NCI-H2196 (cell line): ENCODE results near the gene HENMT1.
A peak's percentile ranks its signal among the peaks of the same experiment; 100 is the strongest.
"Not testable (repeated sequence)": the region's sequence is repeated elsewhere in the genome, so short reads cannot be mapped to it uniquely, and the experiment has no call there.

ENCODE experiments used
- DNase-seq: peaks from one replicate; lab custom pipeline; 2025; ENCODE audit not compliant: unreplicated experiment; lab: John Stamatoyannopoulos, UW

The HENMT1 gene

DNA sequence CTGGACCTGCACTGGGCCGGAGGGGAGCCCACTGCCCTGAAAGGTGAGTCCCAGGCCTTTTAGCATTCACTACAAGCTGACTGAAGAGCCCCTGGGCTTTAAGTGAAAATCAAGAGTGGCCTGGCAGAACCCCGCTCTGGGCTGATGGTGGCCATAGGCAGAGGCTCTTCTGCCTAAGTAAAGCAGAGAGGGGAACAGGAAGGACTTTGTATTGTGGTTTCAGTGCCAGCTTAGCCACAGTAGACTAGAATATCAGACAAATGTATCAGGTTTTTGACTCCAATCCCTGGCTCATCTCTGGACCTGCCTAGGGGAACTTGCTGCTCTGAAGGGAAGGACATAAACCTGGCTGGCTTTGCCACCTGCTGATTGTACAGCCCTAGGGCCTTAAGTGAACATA, 10.2 kb upstream of the HENMT1 start:
- DNase-seq, result no peak

DNA sequence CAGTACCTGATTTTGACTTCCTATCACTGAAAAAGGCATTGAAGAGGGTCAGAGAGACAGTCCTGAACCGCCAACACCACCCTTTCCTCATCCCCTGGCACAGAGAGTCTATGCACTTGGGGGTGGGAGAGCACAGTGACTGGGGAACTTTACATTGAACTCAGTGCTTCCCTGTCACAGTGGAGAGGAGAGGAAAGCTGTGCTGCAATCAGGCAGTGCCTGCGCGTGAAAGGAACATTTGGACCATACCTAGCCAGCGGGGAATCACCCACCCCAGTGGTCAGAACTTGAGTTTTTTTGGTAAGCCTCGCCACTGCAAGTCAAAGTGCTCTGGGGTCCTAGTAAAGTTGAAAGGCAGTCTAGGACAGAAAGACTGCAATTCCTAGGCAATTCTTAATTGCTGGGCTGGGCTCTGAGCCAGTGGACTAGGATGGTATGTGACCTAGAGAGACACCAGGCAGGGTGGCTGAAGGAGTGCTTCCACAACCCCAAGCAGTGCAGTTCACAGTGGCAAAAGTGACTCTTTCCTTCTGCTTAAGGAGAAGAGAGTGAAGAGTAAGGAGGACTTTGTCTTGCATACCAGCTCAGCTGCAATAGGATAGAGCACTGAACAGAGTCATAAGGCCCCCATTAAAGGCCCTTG, 9.4 kb upstream of the HENMT1 start:
- DNase-seq, result no peak

DNA sequence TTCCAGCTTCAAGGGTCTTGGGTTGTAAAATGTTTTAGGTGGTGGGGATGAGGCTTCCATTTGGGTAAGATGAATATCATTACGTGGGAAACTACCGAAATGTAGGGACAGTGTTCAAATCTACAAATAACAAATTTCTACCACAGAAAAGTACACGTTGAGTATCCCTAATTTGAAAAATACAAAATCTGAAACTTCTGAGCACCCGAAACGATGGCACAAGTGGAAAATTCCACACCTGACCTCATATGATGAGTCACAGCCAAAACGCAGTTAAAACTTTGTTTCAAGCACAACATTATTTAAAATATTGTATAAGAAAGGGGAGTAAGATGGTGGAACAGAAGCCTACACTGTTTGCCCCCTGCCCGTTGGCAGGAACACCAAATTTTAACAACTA, 8.8 kb upstream of the HENMT1 start:
- no peak for DNase-seq

DNA sequence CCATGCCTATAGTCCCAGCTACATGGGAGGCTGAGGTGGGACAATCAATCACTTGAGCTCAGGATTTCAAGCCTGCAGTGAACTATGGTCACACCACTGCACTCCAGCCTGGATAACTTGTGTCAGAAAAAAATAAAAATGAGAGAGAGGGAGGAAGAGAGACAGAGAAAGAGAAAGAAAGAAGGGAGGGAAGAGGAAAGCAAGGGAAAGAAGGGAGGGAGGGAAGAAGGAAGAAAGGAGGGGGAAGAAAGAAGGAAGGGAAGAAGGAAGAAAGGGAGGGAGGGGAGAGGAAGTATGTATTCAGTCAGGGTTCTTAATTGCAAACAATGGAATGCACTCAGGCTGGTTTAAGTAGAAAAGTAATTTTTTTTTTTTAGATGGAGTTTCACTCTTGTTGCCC, 7.9 kb upstream of the HENMT1 start:
- no peak for DNase-seq

DNA sequence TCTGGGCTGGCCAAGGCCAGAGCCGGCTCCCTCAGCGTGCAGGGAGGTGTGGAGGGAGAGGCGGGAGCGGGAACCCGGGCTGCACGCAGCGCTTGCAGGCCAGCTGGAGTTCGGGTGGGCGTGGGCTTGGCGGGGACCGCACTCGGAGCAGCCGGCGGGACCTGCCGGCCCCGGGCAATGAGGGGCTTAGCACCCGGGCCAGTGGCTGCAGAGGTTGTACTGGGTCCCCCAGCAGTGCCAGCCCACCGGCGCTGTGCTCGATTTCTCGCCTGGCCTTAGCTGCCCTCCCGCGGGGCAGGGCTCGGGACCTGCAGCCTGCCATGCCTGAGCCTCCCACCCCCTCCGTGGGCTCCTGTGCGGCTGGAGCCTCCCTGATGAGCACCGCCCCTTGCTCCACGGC, 6.5 kb upstream of the HENMT1 start:
- not testable (repeated sequence) for DNase-seq

DNA sequence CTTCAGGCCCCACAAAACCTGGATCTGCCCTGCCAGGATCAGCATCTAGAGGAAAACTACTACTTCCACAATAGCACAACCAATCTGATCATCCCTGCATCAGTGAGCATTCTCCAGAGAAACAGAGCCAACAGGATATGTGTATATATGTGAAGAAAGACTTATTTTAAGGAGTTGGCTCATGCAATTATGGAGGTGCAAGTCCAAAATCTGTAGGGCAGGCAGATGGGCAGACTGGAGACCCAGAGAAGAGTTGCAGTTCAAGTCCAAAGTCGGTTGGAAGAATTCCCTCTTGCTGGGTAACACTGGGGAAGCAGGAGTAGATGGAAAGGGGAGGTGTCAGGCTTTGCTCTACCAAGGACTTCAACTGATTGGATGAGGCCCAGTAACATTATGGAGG, 4.9 kb upstream of the HENMT1 start:
- no peak for DNase-seq

DNA sequence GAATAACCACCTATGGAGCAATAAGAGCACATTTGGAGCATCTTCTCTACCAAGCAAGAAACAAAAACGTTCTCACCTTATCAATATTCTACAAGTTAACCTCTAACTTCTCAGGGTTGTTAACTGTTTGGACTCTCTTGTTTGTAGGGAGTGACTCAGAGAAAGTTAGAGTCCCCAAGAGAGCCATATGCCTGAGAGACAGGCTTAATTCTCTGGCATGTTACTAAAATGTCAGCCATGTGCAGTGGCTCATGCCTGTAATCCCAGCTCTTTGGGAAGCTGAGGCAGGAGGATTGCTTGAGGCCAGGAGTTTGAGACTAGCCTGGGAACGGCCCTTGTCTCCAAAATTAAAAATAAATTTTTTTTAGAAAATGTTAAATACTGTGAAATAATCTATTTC, 4.2 kb upstream of the HENMT1 start:
- DNase-seq, result no peak

DNA sequence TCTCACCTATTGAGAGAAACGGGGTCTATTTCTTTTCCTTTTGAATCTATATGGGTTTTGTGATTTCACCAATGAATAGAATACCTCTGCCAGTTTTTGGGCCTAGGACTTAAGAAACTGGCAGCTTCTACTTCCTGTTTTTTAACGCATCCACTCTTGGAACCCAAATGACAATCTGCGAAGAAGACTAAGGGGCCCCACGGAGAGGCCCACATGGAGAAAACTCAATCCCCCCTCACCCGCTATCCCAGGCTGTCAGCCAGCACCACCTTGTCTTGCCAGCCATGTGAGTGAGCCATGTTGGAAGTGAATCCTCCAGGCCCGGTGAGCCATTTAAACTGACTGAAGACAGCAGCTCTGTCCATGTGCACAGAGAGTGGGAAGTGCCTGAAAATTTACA, 3.6 kb upstream of the HENMT1 start:
- DNase-seq, result no peak

DNA sequence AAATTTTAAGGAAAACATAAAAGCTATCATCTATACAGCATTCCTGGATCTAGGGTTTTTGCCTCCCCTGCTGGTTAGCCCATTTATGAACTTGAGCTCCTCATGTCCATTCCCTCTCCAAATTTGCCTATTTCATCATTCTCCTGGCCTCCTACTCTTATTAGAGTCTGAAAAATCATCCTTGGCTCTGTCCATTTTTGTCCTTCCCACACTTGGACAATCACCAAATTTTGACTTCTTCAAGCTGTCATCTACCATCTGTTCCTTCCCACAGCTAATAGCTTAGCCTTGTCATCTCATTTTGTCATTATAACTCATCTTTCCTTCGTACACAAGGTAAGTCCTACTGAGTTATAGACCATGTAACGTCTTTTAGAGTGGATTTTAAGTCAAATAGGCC, 2.2 kb upstream of the HENMT1 start:
- no peak for DNase-seq

DNA sequence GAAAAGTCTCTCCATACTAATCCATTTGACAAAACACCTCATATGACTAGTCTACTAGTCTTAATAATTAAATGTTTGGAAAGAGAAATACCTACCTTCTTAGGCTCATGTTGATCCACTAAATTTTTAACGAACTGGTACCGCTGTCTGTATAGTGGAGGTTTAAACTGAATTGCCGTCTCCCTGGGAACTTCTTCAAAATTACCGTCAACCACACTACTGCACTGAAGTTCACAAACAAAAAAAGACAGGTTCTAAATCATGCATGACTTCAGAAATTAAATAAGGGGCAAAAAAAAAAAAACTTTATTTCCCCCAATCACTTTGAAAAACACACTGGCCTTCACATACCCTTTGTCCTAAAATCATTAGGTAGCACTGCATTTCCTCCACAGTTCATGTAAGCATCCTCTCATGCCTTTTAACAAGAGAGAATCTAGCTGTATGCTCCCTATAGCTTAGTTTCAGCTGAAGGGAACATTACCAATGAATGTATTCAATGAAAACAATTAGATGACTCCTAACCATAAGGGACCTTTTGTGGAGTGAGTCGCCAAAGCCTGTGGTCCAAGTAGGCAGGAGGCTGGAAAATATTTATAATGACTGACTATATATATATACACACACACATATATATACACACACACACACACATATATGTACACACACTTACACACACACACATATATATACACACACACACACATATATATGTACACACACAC, 3.4 kb downstream of the HENMT1 start:
- no peak for DNase-seq

DNA sequence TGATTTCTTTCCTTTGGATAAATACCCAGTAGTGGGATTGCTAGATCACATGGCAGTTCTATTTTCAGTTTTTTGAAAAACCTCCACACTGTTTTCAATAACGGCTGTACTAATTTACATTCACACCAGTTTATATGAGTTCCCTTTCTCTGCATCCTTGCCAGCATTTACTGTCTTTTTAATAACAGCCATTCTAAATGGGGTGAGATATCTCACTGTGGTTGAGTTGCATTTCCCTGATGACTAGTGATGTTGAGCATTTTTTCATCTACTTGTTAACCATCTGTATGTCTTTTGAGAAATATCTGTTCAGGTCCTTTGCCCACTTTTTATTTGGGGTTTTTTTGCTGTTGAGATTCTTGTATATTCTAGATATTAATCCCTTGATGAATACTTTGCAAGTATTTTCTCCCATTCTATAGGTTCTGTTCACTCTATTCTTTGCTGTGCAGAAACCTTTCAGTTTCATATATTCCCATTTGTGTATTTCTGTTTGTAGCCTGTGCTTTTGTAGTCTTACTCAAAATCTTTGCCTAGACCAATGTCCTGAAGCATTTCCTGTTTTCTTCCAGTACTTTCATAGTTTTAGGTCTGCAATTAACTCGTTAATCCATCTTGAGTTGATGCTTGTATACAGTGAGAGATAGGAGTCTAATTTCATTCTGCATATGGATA, 7.3 kb downstream of the HENMT1 start:
- no peak for DNase-seq

DNA sequence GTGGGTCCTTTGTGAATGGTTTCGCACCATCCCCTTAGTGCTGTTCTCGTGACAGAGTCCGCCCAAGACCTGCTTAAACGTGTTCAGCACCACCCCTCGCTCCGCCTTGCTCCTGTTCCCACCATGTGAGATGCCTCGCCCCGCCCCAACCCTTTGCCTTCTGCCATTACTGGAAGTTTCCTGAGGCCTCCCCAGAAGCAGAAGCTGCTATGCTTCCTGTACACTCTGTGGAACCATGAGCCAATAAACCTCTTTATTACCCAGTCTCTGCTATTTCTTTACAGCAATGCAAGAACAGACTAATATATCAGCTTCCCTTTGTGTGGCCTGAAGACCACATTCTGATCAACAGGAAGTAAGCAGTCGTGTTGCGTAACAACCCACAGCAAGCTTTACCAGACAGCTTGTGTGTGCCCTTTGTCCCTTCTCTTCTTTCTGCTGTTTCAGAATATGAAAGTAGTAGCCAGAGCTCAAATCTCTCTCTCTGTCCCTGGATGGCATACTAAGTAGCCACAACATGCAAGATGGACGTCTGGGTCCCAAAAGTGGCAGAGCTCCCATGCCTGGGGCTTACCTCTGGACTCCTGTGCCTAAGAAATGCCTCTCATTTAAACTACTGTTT, 14.1 kb downstream of the HENMT1 start:
- no peak for DNase-seq

DNA sequence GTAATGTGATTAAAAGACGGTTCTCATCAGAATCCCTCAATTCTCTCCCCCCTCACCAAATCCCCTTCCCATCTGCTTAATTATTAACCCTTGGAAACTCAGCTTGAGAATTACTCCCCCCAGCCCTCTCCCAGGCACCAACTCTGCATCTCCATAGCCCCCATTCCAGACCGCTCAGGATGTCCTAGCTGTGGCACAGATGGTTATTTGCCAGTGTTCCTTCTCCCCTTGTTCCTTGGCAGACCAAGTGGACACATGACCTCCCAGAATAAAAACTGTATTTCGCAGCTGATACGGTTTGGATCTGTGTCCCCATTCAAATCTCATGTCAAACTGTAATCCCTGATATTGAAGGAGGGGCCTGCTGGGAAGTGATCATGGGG, 14.6 kb downstream of the HENMT1 start:
- DNase-seq, result no peak

DNA sequence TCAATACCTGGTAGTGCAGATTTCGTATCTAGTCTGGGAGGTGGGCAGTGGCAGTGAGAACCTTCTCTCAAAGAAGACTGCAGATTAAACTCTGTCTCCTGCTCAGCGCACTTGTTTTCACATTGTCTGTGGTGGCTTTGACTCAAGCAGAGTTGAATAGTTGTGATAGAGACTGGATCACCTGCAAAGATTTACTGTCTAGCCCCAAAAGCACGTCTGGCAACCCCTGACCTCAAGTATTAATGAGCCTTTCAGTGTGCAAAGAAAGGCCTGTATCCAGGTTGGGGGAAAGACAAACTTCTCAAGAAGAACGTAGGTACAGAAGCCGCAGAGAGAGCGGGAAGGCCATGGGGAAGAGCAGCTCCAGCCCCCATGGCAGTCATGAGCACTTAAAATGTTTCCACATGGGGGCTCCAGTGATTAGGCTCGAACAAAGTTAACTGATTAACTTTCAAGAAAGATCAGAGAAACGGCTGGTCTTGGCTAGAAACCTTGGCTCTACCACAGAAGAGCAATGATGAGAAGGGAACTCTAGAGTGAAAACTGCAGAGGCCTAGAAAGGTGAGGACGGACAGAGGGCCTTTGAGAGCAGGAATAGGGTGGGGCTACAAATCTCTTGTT, 15.2 kb downstream of the HENMT1 start:
- DNase-seq, result no peak

DNA sequence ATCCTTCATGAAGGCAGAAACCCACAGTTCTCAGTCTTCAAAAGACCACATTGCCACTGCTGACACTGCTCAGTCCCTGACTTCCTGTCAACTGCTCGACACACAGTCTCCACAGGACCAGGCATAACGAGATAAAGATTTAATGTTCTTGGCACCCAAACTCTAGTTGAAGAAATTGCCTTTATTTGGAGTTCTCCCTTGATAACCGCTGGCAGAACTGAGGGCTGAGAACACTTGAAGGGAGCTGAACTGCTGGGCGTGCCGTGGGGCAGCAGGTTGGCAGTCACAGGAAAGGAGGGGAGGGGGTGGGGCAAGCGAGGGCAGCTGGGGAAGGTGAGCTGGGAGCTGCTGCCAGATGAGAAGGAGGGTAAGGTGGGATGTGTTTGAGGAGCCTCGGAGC, 15.9 kb downstream of the HENMT1 start:
- DNase-seq, result no peak

DNA sequence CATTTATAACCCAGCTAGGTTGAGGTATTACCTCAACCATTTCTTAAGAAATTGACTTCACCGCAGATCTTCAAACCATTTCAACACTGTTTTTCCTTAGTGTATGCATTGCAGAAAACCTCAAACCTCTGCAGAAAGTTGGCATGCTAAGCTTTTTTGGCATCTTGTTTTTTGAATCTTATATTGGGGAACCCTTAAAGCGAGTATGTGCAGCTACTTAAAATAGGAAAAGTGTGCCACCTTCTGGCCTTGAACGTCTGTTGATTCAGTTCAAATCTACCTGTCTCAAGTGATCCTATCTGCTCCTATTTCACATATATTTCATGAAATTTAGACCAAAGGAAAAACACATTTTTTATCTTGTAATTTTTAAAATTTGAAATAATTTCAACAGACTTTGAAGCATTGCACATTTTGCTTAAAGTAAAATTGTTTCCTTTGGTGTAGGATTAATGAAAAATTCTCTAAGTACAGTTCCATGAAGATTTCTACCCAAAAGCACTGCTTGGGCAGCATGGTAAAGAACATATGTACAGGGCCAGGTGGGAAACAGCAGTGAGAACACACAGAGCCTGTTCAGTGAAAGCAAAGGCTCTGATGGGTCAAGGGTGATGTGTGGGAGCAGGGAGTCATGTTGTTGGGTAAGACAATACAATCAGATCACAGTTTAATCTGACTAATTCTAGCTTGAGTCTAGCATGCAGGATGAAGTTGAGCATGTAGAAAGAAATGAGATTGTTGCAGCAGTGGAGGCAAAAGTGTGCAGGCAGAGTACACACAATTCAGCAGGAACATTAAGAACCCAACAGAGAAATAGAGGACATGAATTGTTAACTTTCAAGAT, 17.2 kb downstream of the HENMT1 start:
- peak; percentile 63 for DNase-seq

DNA sequence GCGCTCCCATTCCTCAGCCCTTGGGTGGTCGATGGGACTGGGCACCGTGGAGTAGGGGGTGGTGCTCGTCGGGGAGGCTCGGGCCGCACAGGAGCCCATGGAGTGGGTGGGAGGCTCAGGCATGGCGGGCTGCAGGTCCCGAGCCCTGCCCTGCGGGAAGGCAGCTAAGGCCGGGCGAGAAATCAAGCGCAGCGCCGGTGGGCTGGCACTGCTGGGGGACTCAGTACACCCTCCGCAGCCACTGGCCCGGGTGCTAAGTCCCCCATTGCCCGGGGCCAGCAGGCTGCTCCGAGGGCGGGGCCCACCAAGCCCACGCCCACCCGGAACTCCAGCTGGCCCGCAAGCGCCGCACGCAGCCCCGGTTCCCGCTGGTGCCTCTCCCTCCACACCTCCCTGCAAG, 20.0 kb downstream of the HENMT1 start:
- not testable (repeated sequence) for DNase-seq

DNA sequence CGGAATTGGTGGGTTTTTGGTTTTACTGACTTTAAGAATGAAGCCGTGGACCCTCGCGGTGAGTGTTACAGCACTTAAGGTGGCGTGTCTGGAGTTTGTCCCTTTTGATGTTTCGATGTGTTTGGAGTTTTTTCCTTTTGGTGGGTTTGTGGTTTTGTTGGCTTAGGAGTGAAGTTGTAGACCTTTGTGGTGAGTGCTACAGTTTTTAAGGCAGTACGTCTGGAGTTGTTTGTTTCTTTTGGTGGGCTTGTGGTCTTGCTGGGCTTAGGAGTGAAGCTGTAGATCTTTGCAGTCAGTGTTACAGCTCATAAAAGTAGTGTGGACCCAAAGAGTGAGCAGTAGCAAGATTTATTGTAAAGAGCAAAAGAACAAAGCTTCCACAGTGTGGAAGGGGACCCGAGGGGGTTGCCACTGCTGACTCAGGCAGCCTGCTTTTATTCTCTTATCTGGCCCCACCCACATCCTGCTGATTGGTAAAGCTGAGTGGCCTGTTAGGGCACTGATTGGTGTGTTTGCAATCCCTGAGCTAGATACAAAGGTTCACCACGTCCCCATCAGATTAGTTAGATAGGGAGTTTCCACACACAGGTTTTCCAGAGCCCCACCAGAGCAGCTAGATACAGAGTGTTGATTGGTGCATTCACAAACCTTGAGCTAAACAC, 20.9 kb downstream of the HENMT1 start:
- no peak for DNase-seq

DNA sequence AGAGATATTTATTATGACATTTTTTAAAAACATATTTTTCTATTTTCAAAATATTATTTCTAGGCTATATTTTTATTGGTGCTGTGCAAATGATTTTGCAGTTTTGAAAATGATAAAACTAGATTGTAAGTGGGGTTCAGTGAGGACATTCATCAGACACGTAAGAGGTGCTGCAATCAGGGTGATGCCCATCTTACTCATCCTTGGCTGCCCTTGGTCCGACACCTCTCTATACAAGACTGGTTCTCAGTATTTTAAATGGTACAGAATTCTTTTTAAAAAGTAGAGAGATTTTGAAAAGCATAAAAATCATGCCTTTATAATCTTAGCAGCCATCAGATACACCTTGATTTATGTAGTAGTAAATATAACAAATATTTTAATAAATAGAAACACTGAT, 24.0 kb downstream of the HENMT1 start:
- no peak for DNase-seq

DNA sequence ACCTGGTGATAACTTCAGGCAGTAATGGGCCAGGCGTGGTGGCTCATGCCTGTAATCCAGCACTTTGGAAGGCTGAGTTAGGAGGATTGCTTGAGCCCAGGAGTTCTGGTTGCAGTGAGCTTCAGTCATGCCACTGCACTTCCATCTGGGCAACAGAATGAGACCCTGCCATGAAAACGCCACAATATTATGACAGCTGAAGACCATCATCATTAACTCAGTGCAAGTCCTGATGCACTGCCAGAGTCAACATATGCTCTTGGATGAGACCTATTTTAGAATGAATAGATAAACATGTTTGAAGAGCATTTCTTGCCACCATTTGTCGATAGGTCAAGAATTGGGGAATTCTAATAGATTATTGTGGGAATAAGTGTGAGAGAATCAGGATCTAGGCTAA, 26.4 kb downstream of the HENMT1 start:
- DNase-seq, result no peak
